Measurements from ENCODE around the gene FAM240A.
"Not testable (repeated sequence)": the region's sequence is repeated elsewhere in the genome, so short reads cannot be mapped to it uniquely, and the experiment has no call there.

The FAM240A gene

GRCh38 chr3:46587268-46587667 is 25.1 kb upstream of the FAM240A start:
- DNase-seq: not testable (repeated sequence)

DNA sequence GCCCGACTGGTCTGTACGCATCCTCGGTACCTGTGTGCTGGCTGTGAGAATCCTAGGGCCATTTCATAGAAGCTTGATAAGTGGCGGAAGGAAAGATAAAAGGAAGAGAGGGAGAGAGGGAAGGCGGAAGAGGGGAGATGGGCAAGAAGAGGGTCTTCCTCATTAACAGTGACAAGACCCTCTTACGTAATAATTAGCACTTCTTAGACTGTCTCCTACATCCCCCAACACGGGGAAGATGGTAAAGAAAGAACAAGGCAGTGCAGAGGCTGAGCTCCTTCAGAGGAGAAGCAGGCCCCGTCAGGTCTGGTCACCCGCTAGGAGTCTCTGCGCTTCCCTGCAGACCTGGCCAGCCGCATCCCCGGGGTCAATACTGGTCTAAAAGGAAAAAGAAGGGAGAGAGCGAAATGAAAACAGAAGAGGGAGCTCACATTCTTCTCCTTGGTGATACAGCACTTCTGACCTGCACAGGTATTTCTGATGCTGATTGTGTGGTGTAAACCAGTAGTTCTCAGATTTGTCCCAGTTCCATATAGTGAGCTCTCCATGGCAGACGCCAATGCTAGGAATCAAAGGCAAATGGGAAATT is 19.0 kb upstream of the FAM240A start:
- DNase-seq: no peak

GRCh38 chr3:46593979-46594378 is 18.3 kb upstream of the FAM240A start:
- DNase-seq: no peak

DNA sequence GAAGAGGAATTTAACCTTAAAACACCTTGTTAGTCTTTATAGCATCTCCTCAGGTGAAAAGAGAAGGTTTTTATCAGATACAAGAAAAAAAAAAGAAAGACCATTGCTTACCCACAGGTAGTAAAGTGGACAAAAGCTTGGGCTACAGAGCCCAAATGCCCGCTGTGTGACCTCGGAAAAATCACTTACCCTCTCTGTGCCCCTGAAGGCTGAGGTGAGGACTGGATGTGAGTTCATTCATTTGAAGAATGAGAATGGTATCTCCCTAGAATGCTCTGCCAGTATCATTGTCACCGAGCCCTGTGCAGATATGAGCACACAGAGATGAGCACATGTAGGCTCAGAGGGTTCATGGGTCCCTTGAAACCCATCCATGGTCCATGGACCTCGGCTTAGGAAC is 17.6 kb upstream of the FAM240A start:
- DNase-seq: no peak

- DNase-seq: no peak
Measured at GRCh38 chr3:46595819-46596314, 16.5 kb upstream of the FAM240A start.

DNA sequence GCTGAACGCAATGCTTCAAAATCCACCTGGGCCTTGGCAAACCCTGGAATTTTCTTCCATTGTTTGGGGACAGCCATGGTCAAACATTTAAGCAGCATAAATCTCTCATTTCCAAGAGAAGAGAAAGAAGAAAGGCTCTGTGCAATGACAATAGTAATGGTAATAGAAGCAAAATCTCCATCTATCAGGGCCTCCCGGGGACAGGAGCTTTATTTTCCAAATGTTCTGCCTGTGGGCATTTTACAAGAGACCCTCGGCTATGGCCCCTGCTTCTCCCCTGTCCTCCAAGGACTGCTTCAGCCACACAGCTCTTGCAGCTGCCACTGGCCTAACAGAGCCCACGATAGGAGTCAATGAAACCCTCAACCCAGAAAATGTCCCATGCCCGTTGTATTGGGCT is 12.7 kb upstream of the FAM240A start:
- no peak for DNase-seq

GRCh38 chr3:46603446-46604046 is 8.8 kb upstream of the FAM240A start:
- no peak for DNase-seq

- DNase-seq: no peak
Measured at GRCh38 chr3:46604127-46604526, 8.2 kb upstream of the FAM240A start.

DNA sequence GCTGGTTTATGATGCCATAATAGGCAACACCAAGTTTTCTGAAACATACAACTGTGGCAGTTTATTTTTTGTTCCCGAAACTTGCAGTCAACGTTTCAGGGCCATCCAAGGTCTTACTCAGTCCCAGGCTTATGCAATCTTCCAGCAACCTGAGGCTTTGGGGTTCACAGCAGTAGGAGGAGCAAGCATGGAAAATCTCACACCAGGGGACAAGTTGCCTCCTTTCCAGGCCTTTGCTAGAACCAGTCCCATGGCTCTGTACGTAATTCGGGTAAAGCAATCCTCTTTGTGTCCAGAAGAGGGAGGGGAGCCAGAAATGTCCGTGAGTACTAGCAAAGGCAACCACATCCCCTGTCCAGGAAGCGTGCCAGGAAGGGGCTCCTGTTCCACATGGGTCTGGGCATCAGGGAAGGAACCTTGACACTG is 4.7 kb upstream of the FAM240A start:
- no peak for DNase-seq

DNA sequence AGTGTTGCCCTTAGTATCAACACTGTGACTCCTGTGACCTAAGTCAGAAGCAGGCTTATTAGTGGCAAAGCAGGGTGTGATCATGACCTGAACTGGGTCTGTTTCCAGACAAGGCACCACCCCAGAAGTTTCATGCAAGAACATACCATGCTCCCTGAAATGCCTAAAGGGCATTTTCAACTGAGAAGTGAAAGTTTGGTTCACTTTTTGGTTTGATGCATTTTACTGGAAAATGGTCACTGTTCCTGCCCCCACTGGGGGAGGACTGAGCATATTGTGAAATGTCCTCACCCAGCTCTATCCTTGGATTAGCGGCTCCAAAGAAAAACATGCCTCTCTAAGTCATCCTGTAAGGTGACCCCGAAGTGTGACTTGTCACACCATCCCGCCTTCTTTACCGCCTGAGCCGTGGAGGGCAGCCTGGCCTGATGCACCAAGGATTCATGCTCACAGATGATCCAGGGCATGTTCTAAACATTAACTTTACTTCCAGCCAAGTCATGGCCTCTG is 3.1 kb upstream of the FAM240A start:
- DNase-seq: no peak

GRCh38 chr3:46609944-46610722 is 2.2 kb upstream of the FAM240A start:
- DNase-seq: no peak

DNA sequence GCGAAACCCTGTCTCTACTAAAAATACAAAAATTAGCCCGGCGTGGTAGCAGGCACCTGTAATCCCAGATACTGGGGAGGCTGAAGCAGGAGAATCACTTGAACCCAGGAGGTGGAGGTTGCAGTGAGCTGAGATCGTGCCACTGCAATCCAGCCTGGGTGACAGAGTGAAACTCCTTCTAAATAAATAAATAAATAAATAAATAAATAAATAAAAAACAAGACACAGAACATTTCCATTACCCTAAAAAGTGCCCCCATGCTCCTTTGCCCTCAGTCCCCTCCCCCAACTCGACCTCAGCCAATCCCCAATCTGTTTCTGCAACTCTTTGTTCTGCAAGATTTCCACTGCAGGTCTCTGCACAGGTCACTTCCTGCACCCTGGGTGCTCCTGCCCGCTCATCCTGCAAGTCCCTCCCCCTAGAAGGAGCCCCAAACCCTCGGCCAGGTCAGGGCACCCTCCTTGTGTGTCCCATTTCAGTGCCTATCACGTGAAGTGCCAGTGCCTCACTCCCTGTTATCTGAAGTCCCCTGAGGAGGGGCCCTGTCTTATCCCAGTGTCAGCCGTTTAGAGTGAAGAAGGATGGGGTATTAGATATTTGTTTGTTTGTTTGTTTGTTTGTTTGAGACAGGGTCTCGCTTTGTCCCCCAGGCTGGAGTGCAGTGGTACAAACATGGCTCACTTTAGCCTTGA is 1.1 kb downstream of the FAM240A start:
- DNase-seq: no peak

GRCh38 chr3:46614431-46614830 is 2.1 kb downstream of the FAM240A start:
- no peak for DNase-seq

DNA sequence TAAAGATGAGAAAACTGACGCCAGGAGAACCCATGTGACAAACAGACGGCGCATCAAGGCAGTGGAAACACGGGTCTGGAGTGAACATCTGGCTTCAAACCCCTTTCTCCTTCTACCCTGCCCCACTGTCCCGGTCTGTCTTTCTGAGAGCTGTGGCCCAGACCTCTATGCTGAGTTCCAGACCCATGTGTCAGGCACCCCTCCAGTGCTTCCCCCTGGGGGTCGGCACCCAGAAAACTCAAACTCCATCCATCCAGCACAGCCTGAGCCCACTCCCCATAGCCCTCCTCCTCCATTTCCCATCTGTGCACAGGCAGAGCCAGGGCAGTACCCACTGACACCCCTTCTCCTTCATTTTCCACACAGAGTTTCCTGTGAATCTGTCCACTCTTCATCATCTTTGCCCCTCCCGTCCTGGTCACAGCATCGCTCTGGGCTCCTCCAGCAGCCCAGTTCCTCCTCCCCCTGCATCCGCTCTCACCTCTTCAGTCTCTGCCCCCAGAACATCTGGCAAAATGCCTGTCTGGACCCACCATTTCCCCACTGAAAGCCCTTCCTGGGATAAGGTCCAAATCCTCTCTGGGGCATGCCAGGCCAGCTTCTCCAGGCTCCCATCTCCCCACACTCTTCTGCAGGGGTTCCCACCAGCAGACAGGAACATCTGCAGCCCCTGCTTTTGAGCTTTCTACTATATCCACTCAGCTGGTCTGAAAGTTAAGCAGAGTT is 2.9 kb downstream of the FAM240A start:
- no peak for DNase-seq

DNA sequence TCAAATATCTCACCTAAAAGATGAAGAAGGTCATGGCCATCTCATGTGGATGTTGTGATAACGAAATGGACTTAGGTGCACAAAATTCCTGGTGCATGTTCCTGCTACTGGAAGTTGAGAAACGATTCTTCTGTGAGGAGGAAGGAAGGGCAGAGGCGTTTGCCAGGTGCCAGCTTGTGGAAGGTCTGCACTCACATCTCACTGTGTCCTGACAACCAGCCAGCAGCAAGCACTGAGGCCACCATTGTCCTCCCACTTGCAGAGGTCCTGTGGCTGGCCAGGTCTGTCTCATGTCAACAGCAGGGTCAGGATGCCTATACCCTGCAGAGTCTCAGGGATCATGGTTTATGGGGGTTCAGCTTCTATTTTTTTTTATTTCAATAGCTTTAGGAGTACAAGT is 3.7 kb downstream of the FAM240A start:
- DNase-seq: no peak

GRCh38 chr3:46617941-46618340 is 5.6 kb downstream of the FAM240A start:
- no peak for DNase-seq

- no peak for DNase-seq
Measured at GRCh38 chr3:46619845-46620778, 7.8 kb downstream of the FAM240A start.

GRCh38 chr3:46624533-46624932 is 12.2 kb downstream of the FAM240A start:
- DNase-seq: no peak

DNA sequence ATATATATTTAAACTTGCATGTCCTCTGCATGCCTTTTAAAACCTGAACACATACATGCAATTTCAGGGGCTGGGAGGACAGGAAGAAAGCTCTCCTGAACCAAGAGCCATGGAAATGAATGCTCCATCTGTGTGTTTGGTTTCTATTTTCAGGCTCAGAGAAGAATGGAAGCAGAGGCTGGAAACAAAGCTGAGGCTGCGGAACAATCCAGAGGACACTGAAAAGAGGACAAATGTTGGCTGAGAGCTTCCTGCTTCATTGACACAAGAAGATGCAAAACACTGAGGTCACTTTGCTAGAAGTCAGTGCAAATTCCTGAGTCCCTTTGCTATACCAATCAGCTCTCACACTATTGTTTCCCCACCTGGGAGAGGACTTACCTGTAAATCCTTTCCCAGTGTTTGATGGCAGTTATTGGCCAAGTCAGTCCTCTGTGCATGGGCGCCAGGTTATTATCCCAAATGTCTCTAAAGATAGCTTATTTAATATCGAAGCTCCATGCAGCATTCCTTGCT is 12.7 kb downstream of the FAM240A start:
- no peak for DNase-seq

DNA sequence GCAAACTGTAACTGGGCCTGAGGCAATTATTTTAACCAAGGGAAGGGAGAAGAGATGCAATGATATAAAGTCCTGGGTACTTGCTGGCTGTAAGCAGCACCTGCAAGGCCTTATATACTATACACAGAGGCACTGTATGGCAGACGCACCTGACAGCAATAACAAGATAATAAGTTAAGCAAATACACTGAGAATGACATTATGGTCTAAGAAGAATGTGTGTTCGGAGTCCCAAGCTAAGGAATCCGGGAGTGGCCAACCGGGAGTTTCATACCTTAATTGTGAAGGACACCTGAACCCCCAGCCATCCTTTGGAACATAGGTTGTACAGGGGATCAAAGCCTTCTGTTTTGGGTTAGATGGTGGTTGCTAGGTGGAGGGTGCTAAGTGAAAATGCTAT is 13.7 kb downstream of the FAM240A start:
- DNase-seq: no peak

DNA sequence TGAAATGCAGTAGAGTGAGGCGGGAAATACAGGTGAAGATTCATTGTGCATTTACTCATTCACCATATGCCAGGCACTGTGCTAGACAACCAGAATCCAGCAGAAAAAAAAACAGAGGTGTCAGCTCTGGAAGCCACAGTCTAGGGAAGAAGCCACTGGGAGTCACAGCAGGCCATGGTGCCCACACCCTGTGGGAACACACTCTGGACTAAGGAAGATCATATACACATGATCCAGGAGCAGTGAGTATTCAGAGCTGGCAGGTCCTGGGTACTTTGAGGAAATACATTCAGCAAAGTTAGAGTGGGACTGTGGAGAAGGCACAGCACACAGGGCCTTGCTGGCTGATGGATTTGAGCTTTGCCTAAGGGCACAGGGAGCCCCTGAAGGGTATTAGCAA is 14.8 kb downstream of the FAM240A start:
- no peak for DNase-seq
